OCI-LY7 (cell line): ENCODE results near the gene TECTA.

Source experiments
- CTCF ChIP-seq: fragments of 200-600 bp; sonication (generic); conservative IDR thresholded peaks from 2 replicates; pipeline ENCODE4 v1.5.1; 2014; ENCODE audit warnings: mild to moderate bottlenecking, antibody characterized with exemption, low read length, moderate library complexity, mixed read lengths
- EZH2phosphoT487 ChIP-seq: fragments of 200-600 bp; sonication (generic); IDR thresholded peaks from 2 replicates; pipeline ENCODE4 v1.6.1; 2018; ENCODE audit warnings: low read depth, borderline replicate concordance, mild to moderate bottlenecking, mixed run types, antibody characterized with exemption, low read length, moderate library complexity, mixed read lengths

- TF ChIP-seq CTCF (no peak), EZH2phosphoT487 (no peak)
Measured at GRCh38 chr11:121067453-121067852, 33.6 kb upstream of the TECTA start.
